Hindlimb muscle (tissue), 1 donor: Measurements from ENCODE around the gene ZNF780A. TPM values are rescaled to one million over a fixed set of nuclear protein-coding genes. Genes with fewer than 3 reads are reported as not detected.
"Not testable (repeated sequence)": the region's sequence is repeated elsewhere in the genome, so short reads cannot be mapped to it uniquely, and the experiment has no call there.

Source experiments
- DNase-seq: peaks from one replicate; pipeline ENCODE4 v3.0.0-alpha.2; 2013
- polyA plus RNA-seq: library from polyadenylated mRNA; unstranded; fragments of 120-200 nt; gene quantifications from one replicate; pipeline ENCODE4 v1.2.1, GENCODE V29; 2013; ENCODE audit not compliant: insufficient read length

ZNF780A gene
- 8.1 TPM for polyA plus RNA-seq

DNA sequence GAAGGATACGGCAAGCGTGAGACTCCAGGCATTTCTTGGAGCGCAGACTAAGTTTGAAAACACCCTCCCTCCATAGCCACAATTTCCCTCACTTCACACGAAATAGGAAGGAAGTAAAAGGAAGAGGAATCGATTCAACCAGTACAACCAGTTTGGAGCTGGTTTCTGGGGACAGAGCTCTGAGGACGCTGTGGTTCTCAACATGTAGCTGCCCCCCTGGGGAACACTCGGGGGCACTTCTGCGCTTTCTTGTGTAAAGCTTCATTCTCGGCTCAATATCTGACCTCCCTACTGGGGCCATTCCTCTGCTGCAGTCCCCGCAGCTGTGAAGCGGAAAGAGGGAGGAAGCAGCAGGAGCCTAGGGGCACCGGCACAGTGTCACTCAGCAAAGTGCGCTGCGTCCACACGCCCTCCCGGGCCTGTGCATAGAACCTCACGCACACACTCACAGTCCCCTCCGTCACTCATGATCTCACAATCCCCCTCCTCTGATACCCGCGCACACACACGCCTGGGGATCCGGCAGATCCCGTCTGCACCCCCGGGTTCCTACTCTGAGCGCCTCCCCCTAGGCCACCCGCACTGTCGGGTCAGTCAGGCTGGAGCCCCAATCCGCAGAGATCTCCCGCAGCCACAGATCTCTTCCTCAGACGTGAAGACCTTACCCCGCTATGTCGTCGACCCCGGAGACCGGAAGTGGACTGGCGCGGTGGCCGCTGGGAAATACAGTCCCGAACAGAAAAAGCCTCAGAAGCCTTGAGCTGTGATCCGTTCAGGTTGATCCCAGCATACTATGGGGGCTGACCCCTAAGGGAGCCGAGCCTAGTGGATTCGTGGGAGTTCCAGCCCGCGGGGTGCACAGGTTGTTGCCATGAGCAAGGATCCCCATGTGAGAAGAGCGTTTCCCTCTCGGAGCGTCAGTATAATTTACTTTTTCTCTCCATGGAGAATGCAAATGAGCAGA is at the start of gene ZNF780A:
TSS of gene ZNF780A (minus strand) at position 703 of the 964 bp plus-strand sequence. CDS start 6,190 bp downstream, outside the sequence.
- DNase-seq: peak; percentile 78

DNA sequence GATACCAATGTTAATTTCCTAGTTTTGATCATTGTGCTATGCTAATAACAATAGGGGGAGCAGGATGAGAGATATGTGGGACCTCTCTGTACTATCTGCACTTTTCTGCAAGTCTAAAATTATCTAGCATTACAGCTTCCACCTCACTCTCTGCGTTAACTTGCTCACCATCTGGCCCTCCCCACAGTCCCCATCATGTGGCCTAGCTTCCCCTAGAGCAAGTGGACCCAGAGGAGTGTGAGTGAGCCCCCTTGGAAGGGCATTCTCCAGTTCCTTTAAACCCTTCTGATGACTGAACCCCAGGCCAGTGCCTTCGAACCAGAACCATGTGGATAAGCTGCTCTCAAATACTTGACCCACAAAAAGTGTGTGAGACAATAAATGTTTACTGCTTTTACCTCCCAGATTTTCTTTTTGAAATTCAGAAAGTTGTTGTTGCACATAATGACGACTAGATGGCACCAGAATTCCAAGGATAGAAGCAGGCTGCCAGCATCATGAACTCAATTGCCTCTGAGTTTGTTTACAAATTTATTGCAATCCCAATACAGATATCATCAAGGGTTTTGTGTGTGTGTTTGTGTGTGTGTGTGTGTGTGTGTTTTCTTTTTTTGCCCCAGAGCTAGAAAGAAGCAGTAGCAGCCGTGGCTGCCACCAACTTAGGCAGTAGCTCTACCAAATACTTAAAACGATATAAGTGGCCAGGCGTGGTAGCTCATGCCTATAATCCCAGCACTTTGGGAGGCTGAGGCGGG is 49.0 kb upstream of the ZNF780A start:
- peak; percentile 27 for DNase-seq

- no peak for DNase-seq
These were observed 46.1 kb upstream of the ZNF780A start for GRCh38 chr19:40136818-40137217.

- DNase-seq: no peak
These were observed 44.1 kb upstream of the ZNF780A start for GRCh38 chr19:40134866-40135265.

DNA sequence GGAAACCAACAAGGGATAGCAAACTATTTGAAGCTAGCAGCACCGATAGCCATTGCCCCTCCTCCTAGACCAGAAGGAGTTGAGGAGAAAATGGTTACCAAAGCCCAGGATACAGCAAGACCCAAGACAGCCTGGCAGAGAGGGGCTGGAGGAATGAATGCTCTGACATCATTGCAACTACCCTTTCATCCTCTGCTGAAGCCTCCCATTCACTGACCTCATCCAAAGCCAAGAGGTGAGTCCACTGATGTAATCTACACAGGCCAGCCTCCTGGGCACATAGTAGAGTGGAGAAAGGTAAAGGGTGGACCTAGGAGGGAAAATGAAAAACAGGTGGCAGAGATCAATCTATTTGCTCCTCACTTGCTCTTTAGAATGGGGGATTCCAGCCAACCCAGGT is 42.7 kb upstream of the ZNF780A start:
- DNase-seq: no peak

DNA sequence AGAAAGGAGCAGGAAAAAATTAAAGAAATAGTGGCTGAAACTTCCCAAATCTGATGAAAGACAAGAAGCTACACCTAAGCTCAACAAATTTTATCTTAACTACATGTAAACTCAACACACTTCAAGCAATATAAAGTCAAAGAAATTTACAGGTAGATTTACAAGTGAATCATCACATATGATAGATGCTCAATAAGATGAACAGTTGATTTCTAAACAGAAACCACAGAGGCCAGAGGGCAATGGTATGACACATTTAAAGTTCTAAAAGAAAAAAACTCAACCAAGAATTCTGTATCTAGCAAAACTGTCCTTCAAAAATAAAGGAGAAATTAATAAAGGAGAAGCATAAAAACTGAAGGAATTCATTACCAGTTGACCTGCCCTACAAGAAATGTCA is 39.3 kb upstream of the ZNF780A start:
- no peak for DNase-seq

DNA sequence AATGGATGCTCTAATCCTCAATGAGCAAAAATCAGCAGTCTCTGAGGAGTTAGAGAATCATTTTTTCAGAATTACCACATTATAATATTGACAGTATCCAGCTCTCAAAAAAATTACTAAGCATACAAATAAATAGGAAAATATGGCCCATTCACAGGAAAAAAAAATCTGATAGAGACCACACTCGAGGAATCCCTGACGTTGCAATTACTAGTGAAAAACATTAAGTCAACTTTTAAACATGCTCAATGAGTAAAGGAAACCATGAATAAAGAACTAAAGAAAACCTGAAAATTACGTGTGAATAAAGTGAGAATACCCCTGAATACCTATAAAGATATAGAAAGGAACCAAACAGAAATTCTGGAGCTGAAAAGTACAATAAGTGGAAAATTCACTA is 38.7 kb upstream of the ZNF780A start:
- DNase-seq: no peak

- DNase-seq: no peak
These were observed 38.2 kb upstream of the ZNF780A start for GRCh38 chr19:40128991-40129390.

DNA sequence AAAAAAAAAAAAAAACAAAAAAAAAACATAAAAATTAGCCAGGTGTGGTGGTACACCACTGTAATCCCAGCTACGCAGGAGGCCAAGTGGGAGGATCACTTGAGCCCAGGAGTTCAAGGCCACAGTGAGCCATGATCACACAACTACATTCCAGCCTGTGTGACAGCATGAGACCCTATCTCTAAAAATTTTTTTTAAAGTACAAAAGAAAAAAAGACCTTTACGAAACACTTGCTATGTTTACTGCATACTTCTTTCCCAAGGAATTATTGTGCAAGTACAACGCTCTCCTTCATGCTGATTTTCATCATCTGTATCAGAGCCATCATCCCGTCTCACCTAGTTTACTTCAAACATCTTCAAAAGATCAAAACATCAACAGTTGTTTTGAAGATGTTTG is 28.6 kb upstream of the ZNF780A start:
- no peak for DNase-seq

GRCh38 chr19:40118638-40119037 is 27.9 kb upstream of the ZNF780A start:
- DNase-seq: not testable (repeated sequence)

DNA sequence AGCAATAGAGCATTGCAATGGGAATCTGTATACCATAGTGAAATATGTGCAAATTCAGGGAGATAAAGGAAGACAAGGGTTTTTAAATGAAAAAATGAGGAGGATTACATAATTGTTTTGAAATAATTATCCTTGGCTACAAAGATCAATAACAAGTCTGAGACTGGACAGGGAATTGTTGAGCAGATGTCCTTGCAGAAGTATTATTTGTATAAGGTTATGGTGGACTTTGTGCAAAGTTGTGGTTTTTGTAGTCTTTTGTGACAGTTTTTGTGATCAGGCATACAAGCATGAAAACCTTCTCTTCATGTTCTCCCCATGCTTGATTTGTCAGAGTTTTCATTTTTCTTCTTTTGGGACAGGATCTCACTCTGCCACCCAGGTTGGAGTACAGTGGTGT is 25.3 kb upstream of the ZNF780A start:
- DNase-seq: no peak

- not testable (repeated sequence) for DNase-seq
These were observed 23.4 kb upstream of the ZNF780A start for GRCh38 chr19:40114119-40114518.

DNA sequence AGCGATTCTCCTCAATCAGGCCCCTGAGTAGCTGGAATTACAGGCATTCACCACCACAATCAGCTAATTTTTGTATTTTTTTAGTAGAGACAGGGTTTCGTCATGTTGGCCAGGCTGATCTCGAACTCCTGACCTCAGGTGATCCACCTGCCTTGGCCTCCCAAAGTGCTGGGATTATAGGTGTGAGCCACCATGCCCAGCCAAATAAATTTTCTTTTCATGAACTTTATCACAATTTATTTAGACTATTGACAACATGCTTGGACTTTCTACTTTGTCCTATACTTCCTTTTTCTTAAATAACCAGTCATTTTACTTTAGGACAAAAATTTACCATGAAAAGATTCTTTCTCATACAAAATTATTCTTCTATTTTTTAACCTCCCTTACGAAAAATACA is 21.5 kb upstream of the ZNF780A start:
- DNase-seq: not testable (repeated sequence)

GRCh38 chr19:40110570-40110969 is 19.8 kb upstream of the ZNF780A start:
- DNase-seq: no peak

DNA sequence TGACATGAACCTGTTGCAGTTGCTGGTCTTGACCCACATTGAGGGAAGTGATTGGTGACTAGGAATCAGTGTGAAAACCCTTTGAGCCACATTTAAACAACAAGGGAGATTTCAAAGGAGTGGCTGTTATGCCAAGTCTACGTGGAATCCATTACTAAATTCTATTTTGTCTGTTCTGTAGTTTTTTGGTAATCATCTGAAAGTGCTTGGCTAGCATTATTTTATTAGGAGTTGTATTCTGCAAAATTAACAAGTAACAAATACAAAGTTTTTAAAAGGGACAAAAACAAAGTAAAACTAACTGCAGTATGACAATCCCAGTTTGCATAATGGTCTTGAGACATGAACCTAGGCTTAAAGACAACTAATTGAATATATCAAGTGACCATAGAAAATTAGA is 14.0 kb upstream of the ZNF780A start:
- no peak for DNase-seq

- DNase-seq: no peak
These were observed 12.9 kb upstream of the ZNF780A start for GRCh38 chr19:40103600-40103999.

GRCh38 chr19:40101813-40102212 is 11.1 kb upstream of the ZNF780A start:
- no peak for DNase-seq

DNA sequence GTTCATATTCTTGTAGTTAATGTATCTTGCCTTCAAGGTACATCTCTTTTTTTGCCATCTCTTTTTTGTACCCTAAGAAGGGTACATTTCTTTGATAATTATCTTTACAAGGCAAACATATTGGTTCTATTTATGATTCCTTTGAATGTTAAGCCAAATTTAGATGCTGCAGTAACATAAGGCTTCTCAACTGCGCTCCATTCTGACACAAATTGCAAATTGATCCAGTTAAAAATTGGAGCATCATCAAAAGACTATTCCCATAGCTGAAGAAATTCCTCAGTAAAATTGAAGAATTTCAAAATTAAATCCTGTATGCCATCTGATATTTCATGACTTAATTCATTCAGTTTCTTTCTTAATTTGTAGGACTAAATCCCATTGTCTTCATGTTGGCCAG is 2.7 kb upstream of the ZNF780A start:
- no peak for DNase-seq

DNA sequence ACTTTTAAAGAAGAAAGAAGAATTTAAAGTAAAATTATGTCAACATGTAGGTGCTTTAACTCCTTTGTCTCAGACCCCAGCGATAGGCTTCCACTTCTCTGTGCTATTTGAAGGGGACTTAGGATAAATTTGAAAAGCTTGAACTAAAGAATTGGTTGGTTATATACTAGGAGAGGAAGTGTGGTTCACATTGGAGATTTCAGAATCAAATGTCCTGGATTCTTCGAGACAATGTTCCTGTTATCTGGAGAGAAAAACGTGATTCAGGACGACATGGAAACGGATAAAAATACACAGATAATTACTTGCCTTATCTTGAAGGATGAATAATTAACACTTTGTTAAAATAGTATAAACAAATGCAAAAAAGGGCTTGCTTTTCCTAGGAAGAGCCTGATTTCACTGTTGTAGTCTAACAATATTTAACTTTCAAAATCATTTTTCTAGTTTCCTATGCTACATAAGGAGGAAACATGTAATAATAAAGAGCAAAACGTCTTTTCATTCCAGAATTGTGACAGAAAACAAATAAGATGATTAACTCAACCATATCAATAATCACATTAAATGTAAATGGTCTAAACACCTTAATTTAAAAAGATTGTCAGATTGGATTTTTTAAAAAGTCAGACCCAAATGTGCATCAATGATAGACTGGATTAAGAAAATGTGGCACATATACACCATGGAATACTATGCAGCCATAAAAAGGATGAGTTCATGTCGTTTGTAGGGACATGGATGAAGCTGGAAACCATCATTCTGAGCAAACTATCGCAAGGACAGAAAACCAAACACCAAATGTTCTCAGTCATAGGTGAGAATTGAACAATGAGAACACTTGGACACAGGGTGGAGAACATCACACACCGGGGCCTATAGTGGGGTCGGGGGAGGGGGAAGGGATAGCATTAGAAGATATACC is 724 bp upstream of the ZNF780A start:
- DNase-seq: no peak

DNA sequence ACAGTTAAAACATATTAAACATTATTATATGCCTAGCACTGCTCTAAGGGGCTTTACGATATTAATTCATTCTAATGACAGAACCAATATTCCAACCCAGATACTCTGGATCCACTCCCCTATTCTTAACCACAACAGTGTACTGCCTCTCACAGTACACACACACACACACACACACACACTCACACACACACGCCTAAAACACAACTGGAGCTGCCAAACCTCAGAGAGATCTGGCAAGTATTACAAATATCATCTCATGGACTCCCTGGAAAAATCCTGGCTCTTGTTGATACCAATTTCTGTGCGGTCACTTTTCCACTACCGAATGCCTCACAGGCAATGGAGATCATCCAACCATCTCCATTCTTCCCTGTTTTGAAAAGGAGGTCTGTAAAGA is 1.3 kb downstream of the ZNF780A start:
- DNase-seq: no peak

DNA sequence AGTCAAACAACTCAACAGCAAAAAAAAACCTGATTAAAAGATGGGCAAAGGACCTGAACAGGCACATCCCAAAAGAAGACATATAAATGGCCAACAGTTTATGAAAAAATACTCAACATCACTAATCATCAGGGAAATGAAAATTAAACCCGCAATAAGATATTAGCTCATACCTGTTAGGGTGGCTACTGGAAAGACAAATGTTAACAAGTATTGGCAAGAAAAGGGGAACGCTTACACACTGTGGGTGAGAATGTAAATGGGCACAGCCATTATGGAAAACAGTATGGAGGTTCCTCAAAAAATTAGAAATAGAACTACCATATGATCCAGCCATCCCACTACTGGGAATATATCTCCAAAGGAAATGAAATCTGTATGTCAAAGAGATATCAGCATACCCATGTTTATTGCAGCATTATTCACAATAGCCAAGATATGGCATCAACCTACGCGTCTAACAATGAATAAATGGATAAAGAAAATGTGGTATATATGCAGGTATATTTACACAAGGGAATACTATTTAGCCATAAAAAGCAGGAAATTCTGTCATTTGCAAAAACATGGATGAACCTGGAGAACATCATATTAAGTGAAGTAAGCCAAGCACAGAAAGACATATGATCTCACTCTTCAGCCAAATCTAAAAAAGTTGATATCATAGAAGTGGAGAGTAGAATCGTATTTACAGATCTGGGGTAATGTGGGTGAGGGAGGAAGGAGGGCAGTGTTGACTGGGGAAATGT is 2.3 kb downstream of the ZNF780A start:
- DNase-seq: no peak

DNA sequence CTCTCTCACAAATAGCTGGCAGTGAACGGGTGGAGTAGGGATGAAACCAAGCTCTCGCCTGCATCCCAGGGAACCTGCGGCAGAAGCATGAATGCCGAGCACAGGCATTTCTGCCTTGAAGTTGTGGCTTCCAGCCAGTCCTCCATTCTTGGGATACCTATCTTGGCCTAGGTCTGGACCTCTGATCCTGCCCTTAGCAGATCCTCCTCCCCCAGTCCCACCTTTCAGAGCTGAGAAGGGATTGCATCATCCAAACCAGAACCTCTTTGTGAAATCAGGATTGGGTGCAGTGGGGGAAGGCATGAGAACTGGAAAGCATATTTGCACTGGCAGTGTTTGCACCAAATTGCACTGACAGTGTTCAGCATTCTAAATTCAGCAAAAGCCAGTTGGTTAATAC is 5.8 kb downstream of the ZNF780A start:
- DNase-seq: no peak
